Mammary epithelial cell (primary cell): ENCODE measurements around the gene RACGAP1.

Experiments used
- CTCF ChIP-seq, 2 donors: IDR thresholded peaks in 1 of 2; conservative IDR thresholded peaks in 1 of 2; 2 replicates each; pipeline ENCODE4 v1.5.1; 2011 to 2012; ENCODE audit warnings: inconsistent platforms in 2 of 2, low read length in 2 of 2, mild to moderate bottlenecking in 2 of 2, control low read depth in 1 of 2, low read depth in 1 of 2; ENCODE audit not compliant: insufficient read depth in 1 of 2; ENCODE audit errors: extremely low read depth in 1 of 2
- EZH2 ChIP-seq: IDR thresholded peaks from 2 replicates; pipeline ENCODE4 v1.6.1; 2012; ENCODE audit warnings: low read length, inconsistent platforms, borderline replicate concordance

DNA sequence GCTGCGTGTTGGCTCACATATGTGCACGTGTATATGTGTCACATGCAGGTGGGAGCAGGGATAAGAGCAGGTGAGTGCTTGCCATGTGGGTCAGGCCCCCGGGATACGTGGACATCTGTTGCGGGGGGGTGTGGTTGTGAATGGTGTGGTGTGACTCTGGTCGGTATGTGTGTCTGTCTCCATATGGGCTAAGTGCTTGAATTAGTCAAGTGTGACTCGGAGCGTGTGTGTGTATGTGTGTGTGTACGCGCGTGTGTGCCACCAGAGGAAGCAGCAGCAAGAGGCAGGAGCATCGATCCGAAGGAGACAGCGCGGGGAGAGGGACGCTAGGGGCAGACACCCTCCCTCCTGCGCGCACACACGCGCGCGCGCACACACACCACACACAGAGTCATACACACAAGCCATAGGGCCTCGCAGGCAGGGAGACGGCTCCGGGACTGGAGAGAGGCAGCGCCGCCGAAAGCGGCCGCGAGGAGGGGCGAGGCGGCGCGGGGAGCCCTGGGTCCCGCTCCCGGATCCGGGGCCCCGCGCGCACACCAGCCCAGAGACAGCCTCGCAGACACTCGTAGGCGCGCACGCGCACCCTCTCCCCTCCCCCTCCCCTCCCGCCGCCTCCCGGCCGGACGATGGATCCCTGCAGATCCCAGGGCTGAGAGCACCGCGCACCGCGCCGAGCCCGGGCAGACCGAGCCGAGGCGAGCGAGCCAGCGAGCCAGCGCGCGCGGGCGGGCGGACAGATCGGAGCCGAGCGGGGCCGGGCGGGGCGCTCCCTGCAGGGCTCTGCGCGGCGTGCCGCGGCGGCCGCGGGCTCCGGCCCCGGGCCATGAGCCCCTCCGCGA, 31.9 kb upstream of the RACGAP1 start, which contains the start of gene ASIC1:
- TF ChIP-seq CTCF (conservative IDR thresholded peaks at IDR 0.05 in 1 of 2, IDR thresholded peaks at IDR 0.05 in 1 of 2; ENCODE audit: extremely low read depth in 1 of 2, insufficient read depth in 1 of 2, low read depth in 1 of 2, low read length in 2 of 2) = peak in 1 of 2 donors; percentile 19
- TF ChIP-seq EZH2 = no peak
